Mucosa of descending colon (tissue), 3 donors: ENCODE measurements around the gene TRIP13. TPM values are rescaled to one million over a fixed set of nuclear protein-coding genes. Genes with fewer than 3 reads are reported as not detected.
"Not testable (repeated sequence)": the region's sequence is repeated elsewhere in the genome, so short reads cannot be mapped to it uniquely, and the experiment has no call there.

ENCODE experiments used
- ATAC-seq: fragments of 200-7000 bp; cut with Tn5 transposase; one replicate; pipeline ENCODE4 v1.9.1; 2020; ENCODE audit warnings: mild to moderate bottlenecking, moderate library complexity
- DNase-seq, 3 donors: peaks; one replicate each; pipeline ENCODE4 v3.0.0-alpha.2; 2020
- H3K36me3 ChIP-seq: fragments of 200-600 bp; one replicate; pipeline ENCODE4 v1.8.0; 2021; ENCODE audit warnings: low read depth, mild to moderate bottlenecking
- H3K4me1 ChIP-seq: fragments of 200-600 bp; one replicate; pipeline ENCODE4 v1.8.0; 2021; ENCODE audit warnings: low read depth, mild to moderate bottlenecking
- H3K4me3 ChIP-seq: fragments of 200-600 bp; one replicate; pipeline ENCODE4 v1.8.0; 2021; ENCODE audit warnings: mild to moderate bottlenecking
- H3K9me3 ChIP-seq: fragments of 200-600 bp; one replicate; pipeline ENCODE4 v1.8.0; 2021; ENCODE audit warnings: mild to moderate bottlenecking
- CTCF ChIP-seq: fragments of 200-600 bp; IDR thresholded peaks from one replicate; pipeline ENCODE4 v1.8.0; 2022; ENCODE audit warnings: antibody characterized with exemption, mild to moderate bottlenecking
- intact Hi-C, 2 donors: fragments of 100-400 bp; cut with DNase I in 1 of 2; cut with micrococcal nuclease in 1 of 2; formaldehyde crosslinking; loops; one replicate each; pipeline versions ENCODE4 v1.11.0 to v1.11.1; 2022; cut with DNase I, micrococcal nuclease
- total RNA-seq, 3 donors: library from RNA; stranded (reverse); fragmentation: NEBNext Ultra II Directional in 2 of 3; extraction: Animal tissue kit (Norgen Biotek cat#: 25700) in 2 of 3; gene quantifications; one replicate each; pipeline versions ENCODE4 v1.2.1 to v1.2.4, GENCODE V29; 2021 to 2023
- donor health status: DM: no; HTN: no; CAD: no; lungs with moderate emphysema.
- donor health status: DM: no; HTN: no; CAD: no.
- donor health status: DM: no; HTN: yes; CAD: no.

TRIP13 gene
- total RNA-seq, 3 donors from 2014 or later, result 1.4 to 7.1 (median 2.1) TPM

- ATAC-seq, result no peak
These were observed 40.7 kb upstream of the TRIP13 start for GRCh38 chr5:852018-852417.

GRCh38 chr5:852431-853401, 40.0 kb upstream of the TRIP13 start:
- intact Hi-C loops, result no loop called here
- Histone ChIP-seq H3K9me3 (no peaks in the 10 kb centered on the region), H3K36me3 (no peaks in the 10 kb centered on the region), H3K4me1 (no peaks in the 10 kb centered on the region), H3K4me3 (no peak overlapping the region)
- ATAC-seq (no peak), DNase-seq (peak in 1 of 3 donors; percentile 42)
- no peak for TF ChIP-seq CTCF

More at GRCh38 chr5:852018-852417, 40.7 kb upstream of the TRIP13 start:
- Histone ChIP-seq H3K9me3 (no peaks in the 10 kb centered on the region), H3K4me3 (no peak overlapping the region), H3K4me1 (no peaks in the 10 kb centered on the region), H3K36me3 (no peaks in the 10 kb centered on the region)
- intact Hi-C loops, result no loop called here
- TF ChIP-seq CTCF, result no peak
- DNase-seq, result no peak

GRCh38 chr5:853416-854090, 39.1 kb upstream of the TRIP13 start:
- H3K36me3 ChIP-seq, DNase-seq, H3K9me3 ChIP-seq, H3K4me3 ChIP-seq, ATAC-seq, H3K4me1 ChIP-seq, intact Hi-C loops: not testable (repeated sequence)

- H3K36me3 ChIP-seq, result no peaks in the 10 kb centered on the region
- ATAC-seq, result no peak
- H3K9me3 ChIP-seq, result no peaks in the 10 kb centered on the region
- no peak for TF ChIP-seq CTCF
- no peaks in the 10 kb centered on the region for H3K4me1 ChIP-seq
- peak in 1 of 3 donors; percentile 29 for DNase-seq
- H3K4me3 ChIP-seq, result no peak overlapping the region
- intact Hi-C loops, result no loop called here
These were observed 38.5 kb upstream of the TRIP13 start for GRCh38 chr5:854217-854616.

GRCh38 chr5:854966-855743, 37.5 kb upstream of the TRIP13 start:
- TF ChIP-seq CTCF, result no peak
- peak in 1 of 3 donors; percentile 28 for DNase-seq
- Histone ChIP-seq H3K4me3 (no peak overlapping the region), H3K4me1 (no peaks in the 10 kb centered on the region), H3K36me3 (no peaks in the 10 kb centered on the region), H3K9me3 (no peaks in the 10 kb centered on the region)
- no peak for ATAC-seq
- intact Hi-C loops, result no loop called here
